ENCODE measurements around the gene ZRANB1. TPM values are rescaled to one million over a fixed set of nuclear protein-coding genes. Genes with fewer than 3 reads are reported as not detected.

The ZRANB1 gene
- total and polyA plus RNA-seq, 10 of the 15 experiments (the other 5 are each of a cell fraction or from before 2014, with no cell fraction given), result 1.7 to 11.8 (median 6.2) TPM

DNA sequence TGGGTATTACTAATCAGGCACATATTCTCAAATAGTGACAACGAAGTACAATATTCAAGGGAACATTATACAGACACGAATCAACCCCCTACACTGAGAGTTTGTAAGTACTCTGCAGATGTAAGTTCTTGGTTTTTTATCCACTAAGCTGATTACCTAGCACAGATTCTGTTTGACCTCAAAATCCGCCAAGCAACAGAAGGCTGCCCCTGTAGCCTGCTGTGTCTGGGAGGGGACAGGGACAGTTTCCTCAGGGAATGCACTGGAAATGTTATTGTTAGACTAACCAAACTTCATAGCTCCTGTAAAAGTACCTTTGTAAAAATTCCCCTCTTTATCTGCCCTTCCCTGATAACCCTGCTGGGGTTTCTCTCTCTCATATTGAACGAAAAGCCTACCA lies 45.2 kb upstream of the ZRANB1 start:
- Histone ChIP-seq H2AFZ (ENCODE audit: control insufficient read depth, low read depth, low read length) (no peak overlapping the region), H3K27me3 (replicated peaks in 1 of 2; ENCODE audit: control insufficient read depth in 2 of 2, insufficient read depth in 2 of 2, low read length in 1 of 2) (peaks cover 0 to 2% of the 10 kb centered on the region in 2 experiments; a peak in 2 of 4 replicates), H3K36me3 (ENCODE audit: control insufficient read depth in 2 of 2, insufficient read depth in 2 of 2, low read length in 1 of 2) (no peaks in the 10 kb centered on the region), H4K20me1 (ENCODE audit: control insufficient read depth, insufficient read depth) (no peaks in the 10 kb centered on the region), H3K4me3 (no peak overlapping the region), H3K27ac (ENCODE audit: control insufficient read depth, insufficient read depth) (no peak overlapping the region), H3K9me3 (replicated peaks; ENCODE audit: control insufficient read depth, insufficient read depth, low read length) (no peaks in the 10 kb centered on the region), H3K4me2 (ENCODE audit: control insufficient read depth, insufficient read depth) (no peak overlapping the region), H3K79me2 (ENCODE audit: control insufficient read depth, insufficient read depth, low read length) (no peaks in the 10 kb centered on the region), H3K9ac (ENCODE audit: control insufficient read depth, insufficient read depth, low read length) (no peak overlapping the region), H3K4me1 (ENCODE audit: control insufficient read depth, insufficient read depth, low read length) (no peaks in the 10 kb centered on the region)
- TF ChIP-seq MYB (IDR thresholded peaks at IDR 0.05; ENCODE audit: borderline replicate concordance, low read depth, low read length) (no peak), NR2C1 (IDR thresholded peaks at IDR 0.05) (no peak), ZNF24 (IDR thresholded peaks at IDR 0.05) (no peak), SRF (IDR thresholded peaks at IDR 0.05; ENCODE audit: low read depth in 2 of 2, low read length in 2 of 2) (no peak), TCF7 (IDR thresholded peaks at IDR 0.05; ENCODE audit: borderline replicate concordance) (no peak), NRF1 (conservative IDR thresholded peaks at IDR 0.05; ENCODE audit: low read depth, low read length) (no peak), EED (IDR thresholded peaks at IDR 0.05; ENCODE audit: low read depth) (no peak), CBFB (IDR thresholded peaks at IDR 0.05; ENCODE audit: low read depth) (no peak)
- TF ChIP-seq, protein P1, sequence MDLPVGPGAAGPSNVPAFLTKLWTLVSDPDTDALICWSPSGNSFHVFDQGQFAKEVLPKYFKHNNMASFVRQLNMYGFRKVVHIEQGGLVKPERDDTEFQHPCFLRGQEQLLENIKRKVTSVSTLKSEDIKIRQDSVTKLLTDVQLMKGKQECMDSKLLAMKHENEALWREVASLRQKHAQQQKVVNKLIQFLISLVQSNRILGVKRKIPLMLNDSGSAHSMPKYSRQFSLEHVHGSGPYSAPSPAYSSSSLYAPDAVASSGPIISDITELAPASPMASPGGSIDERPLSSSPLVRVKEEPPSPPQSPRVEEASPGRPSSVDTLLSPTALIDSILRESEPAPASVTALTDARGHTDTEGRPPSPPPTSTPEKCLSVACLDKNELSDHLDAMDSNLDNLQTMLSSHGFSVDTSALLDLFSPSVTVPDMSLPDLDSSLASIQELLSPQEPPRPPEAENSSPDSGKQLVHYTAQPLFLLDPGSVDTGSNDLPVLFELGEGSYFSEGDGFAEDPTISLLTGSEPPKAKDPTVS (IDR thresholded peaks at IDR 0.05; ENCODE audit: low read depth, low read length), result no peak
- in situ Hi-C loops (cut with MboI), result no loop called here
- ATAC-seq (no peak), DNase-seq (ENCODE audit: low read depth, low spot score) (no peak), FAIRE-seq (no peak)
- ChIA-PET SMC1A (ENCODE audit: uncharacterized antibody, unreplicated experiment) (no interaction called here), POLR2A (no interaction called here), RAD21 (ENCODE audit: unreplicated experiment) (interaction anchor here (1.3 kb wide), 1 partner anchor 43 kb away, joined by 3 read pairs; no protein-coding TSS in a partner anchor), CTCF (no interaction called here)
- intact Hi-C loops (cut with micrococcal nuclease; ENCODE audit: unreplicated experiment), result no loop called here
- no TSS peak for BruUV-seq (replicated peaks)
- 30% methylated on average over 4 of the region's 4 CpGs for WGBS (ENCODE audit: insufficient coverage, insufficient replicate concordance, low lambda C conversion rate, missing lambda C conversion rate)
